ENCODE data around the gene PFKFB4.

PFKFB4 gene

DNA sequence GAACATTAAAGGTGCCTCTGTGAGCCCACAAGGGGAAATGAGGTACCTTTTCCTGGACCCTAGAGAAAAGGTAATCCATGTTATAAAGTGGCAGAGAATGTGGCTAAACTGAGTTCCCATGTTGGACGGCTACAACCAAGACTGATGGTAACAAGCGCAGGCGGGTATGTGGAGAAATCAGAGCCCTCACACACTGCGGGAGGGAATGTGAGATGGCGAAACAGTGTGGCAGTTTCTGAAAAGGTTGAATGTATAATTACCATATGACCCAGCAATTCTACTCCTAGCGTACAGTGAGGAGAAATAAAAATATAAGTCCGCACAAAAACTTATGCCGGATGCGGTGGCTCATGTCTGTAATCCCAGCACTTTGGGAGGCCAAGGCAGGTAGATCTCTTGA lies 28.6 kb downstream of the PFKFB4 start:
- no peak for FAIRE-seq

DNA sequence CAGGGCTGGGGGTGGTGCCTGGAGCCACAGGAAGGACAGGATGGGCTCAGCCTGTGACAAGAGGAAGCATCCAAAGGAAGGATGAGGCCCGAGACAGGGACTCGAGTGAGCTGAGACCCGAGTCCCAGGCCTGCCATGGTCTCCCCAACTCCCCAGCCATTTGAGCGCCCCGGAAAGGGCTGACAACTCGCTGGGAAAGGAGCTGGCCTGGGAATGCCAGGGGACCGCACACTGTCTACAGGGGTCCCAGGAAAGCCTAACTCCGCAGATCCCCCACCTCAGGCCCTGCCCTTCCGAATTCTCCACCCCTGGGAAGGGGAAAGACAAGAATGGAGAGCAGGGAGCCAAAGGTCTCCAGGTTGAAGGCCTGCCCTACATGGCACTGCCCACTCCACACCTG lies 31.6 kb downstream of the PFKFB4 start:
- FAIRE-seq, result no peak

DNA sequence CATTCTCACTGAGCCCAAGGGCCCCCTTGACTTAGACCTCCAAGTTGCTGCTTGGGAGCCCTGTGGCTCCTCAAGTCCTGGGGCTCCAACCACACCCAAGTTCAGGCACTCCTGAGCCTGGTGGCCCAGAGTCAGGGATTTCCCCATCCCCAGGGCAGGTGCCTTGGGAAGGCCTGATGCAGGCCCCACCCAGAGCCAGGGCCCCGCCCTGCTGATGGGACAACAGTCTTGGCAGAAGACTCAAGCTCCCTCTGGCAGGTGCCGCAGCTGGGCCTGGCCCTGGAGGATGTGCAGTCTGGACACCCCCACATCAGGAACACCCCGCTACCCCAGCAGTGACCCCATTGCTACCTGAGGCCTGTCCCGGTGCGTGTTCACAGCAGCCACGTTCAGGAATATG lies 35.0 kb downstream of the PFKFB4 start:
- FAIRE-seq, result no peak

GRCh38 chr3:48519277-48519643 lies 37.3 kb downstream of the PFKFB4 start:
- FAIRE-seq, result no peak

GRCh38 chr3:48518638-48519276 lies 37.8 kb downstream of the PFKFB4 start:
- no peak for FAIRE-seq

GRCh38 chr3:48518069-48518468 lies 38.5 kb downstream of the PFKFB4 start:
- FAIRE-seq, result no peak

GRCh38 chr3:48516571-48516970 lies 40.0 kb downstream of the PFKFB4 start:
- no peak for FAIRE-seq

- FAIRE-seq, result no peak
Observed at GRCh38 chr3:48514431-48515227, 42.0 kb downstream of the PFKFB4 start.

DNA sequence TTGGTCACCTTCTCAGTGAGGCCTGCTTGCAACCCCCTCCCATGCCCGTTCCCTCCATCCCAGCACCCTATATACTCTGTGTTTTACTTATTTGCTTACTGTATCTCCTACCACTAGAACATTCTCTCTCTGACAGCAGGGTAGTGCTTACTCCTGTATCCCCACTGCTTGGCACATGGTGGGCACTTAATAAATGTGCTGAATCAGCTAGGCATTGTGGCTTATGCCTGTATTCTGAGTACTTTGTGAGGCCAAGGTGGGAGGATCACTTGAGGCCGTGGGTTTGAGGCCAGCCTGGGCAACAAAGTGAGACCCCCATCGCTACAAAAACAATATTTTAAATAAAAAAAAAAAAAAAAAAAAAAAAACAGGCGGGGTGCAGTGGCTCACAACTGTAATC lies 45.1 kb downstream of the PFKFB4 start:
- FAIRE-seq, result no peak

GRCh38 chr3:48507256-48508061 lies 49.1 kb downstream of the PFKFB4 start:
- FAIRE-seq, result no peak

GRCh38 chr3:48505968-48506504 lies 50.6 kb downstream of the PFKFB4 start:
- no peak for FAIRE-seq

DNA sequence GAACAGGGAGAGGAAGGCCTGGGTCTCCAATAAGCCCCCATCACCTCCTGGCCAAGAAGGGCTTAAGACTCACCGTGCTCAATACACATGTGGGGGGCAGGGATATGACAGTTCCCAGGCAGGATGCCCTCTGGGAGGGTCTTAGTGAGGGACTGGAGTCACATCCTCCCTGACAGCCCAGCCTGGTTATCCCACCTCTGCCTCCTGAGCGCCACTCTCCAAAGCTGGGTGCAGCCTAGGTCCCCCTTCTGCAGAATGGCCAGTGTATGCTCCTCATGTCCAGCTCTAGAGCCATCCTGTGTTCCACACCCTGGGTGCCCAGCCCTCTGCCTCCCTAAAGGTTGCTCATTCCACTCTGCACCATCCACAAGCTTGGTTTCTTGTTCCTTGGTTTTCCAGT lies 51.5 kb downstream of the PFKFB4 start:
- no peak for FAIRE-seq

GRCh38 chr3:48504051-48504946 lies 52.3 kb downstream of the PFKFB4 start, which contains the start of gene SHISA5:
SHISA5 (minus strand) TSS chr3:48504174; CDS start chr3:48504094, 80 bp downstream.
- no peak for FAIRE-seq

- no peak for FAIRE-seq
Observed at GRCh38 chr3:48503401-48504050, 53.1 kb downstream of the PFKFB4 start.

GRCh38 chr3:48502728-48503168 lies 53.9 kb downstream of the PFKFB4 start:
- FAIRE-seq, result no peak

GRCh38 chr3:48502121-48502520 lies 54.5 kb downstream of the PFKFB4 start:
- no peak for FAIRE-seq

GRCh38 chr3:48501196-48501595 lies 55.4 kb downstream of the PFKFB4 start:
- no peak for FAIRE-seq

GRCh38 chr3:48500656-48501055 lies 55.9 kb downstream of the PFKFB4 start:
- no peak for FAIRE-seq

DNA sequence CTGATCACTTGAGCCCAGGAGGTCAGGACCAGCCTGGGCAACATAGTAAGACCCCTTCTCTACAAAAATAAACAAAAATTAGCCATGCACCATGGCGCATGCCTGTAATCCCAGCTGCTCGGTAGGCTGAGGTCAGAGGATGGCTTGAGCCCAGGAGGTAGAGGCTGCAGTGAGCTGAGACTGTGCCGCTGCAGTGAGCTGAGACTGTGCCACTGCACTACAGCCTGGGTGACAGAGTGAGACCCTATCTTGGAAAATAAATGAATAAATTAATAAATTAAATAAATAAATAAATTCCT lies 63.5 kb downstream of the PFKFB4 start:
- FAIRE-seq, result no peak

DNA sequence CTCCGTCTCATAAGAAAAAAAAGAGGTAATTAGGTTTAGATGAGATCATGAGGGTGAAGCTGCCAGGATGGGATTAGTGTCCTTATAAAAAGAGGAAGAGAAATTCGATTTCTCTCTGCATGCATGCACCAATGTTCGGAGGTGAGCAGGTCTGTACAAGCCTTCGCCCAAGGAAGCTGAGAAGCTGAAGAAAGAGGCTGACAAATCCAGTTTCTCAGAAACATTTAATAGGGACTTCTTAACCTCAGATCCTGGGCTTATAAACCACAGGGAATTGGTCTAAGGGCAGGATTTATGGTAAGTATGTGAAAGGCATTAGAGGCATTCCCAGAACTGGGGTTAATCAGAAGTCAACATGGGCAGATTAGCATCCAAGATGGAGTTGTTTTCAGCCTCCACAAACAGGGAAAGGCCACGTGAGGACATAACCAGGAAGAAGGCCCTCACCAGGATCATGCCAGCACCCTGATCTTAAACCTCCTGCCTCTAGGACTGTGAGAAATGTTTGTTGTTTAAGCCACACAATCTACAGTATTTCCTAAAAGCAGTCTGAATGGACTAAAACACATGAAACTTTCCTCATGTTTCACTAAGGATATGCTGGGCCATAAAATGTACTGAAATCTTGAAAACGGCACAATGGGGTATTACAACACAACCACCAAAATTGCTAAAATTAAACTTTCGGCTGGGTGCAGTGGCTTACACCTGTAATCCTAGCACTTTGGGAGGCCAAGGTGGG lies 64.0 kb downstream of the PFKFB4 start:
- no peak for FAIRE-seq

DNA sequence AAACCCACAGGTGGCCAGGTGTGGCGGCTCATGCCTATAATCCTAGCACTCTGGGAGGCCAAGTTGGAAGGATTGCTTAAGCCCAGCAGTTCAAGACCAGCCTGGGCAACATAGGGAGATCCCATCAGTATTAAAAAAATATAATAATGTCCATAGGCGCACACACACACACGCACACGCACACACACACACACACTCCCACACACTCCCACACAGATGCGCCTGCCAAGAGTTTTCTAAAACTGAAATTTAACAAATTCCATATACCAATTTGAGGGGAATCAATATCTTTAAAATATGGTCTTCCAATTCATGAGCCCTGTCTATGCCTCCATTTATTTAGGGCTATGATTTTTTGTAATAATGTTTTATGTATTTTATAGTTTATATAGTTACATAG lies 69.7 kb downstream of the PFKFB4 start:
- no peak for FAIRE-seq
